ENCODE data around the gene MATK.
A peak's percentile ranks its signal among the peaks of the same experiment; 100 is the strongest.
"Not testable (repeated sequence)": the region's sequence is repeated elsewhere in the genome, so short reads cannot be mapped to it uniquely, and the experiment has no call there.

The MATK gene

GRCh38 chr19:3785938-3786824, at the start of gene MATK:
Gene MATK (minus strand): TSS chr19:3786381. CDS start chr19:3785135, 1,246 bp downstream.
- DNase-seq (ENCODE audit: low spot score) = no peak

- no peak for DNase-seq (ENCODE audit: low spot score)
Measured at GRCh38 chr19:3835055-3835435, 48.9 kb upstream of the MATK start.

GRCh38 chr19:3834349-3835054, 48.3 kb upstream of the MATK start:
- no peak for DNase-seq (ENCODE audit: low spot score)

GRCh38 chr19:3833578-3834348, 47.6 kb upstream of the MATK start:
- no peak for DNase-seq (ENCODE audit: low spot score)

GRCh38 chr19:3832001-3832400, 45.8 kb upstream of the MATK start:
- DNase-seq (ENCODE audit: low spot score) = no peak

GRCh38 chr19:3831601-3832000, 45.4 kb upstream of the MATK start:
- DNase-seq (ENCODE audit: low spot score) = no peak

GRCh38 chr19:3830621-3831589, 44.7 kb upstream of the MATK start:
- no peak for DNase-seq (ENCODE audit: low spot score)

- DNase-seq (ENCODE audit: low spot score) = no peak
Measured at GRCh38 chr19:3827306-3827705, 41.1 kb upstream of the MATK start.

- DNase-seq (ENCODE audit: low spot score) = no peak
Measured at GRCh38 chr19:3826163-3826562, 40.0 kb upstream of the MATK start.

GRCh38 chr19:3825286-3825956, 39.2 kb upstream of the MATK start:
- DNase-seq (ENCODE audit: low spot score) = no peak

GRCh38 chr19:3823350-3823713, 37.2 kb upstream of the MATK start:
- no peak for DNase-seq (ENCODE audit: low spot score)

- no peak for DNase-seq (ENCODE audit: low spot score)
Measured at GRCh38 chr19:3822683-3823349, 36.6 kb upstream of the MATK start.

GRCh38 chr19:3821857-3822364, 35.7 kb upstream of the MATK start:
- peak; percentile 90 for DNase-seq (ENCODE audit: low spot score)

- peak; percentile 47 for DNase-seq (ENCODE audit: low spot score)
Measured at GRCh38 chr19:3821156-3821555, 35.0 kb upstream of the MATK start.

- peak; percentile 16 for DNase-seq (ENCODE audit: low spot score)
Measured at GRCh38 chr19:3819989-3820388, 33.8 kb upstream of the MATK start.

- DNase-seq (ENCODE audit: low spot score) = peak; percentile 8
Measured at GRCh38 chr19:3818918-3819317, 32.7 kb upstream of the MATK start.

GRCh38 chr19:3818466-3818865, 32.3 kb upstream of the MATK start:
- peak; percentile 19 for DNase-seq (ENCODE audit: low spot score)

- DNase-seq (ENCODE audit: low spot score) = no peak
Measured at GRCh38 chr19:3817761-3818160, 31.6 kb upstream of the MATK start.

- DNase-seq (ENCODE audit: low spot score) = no peak
Measured at GRCh38 chr19:3816566-3817218, 30.5 kb upstream of the MATK start.

- DNase-seq (ENCODE audit: low spot score) = not testable (repeated sequence)
Measured at GRCh38 chr19:3816148-3816547, 30.0 kb upstream of the MATK start.
